GM18507 (cell line): ENCODE results near the gene NPBWR2.

Experiments
- DNase-seq: peaks from one replicate; pipeline ENCODE4 v3.0.0; 2011; ENCODE audit warnings: low read depth; ENCODE audit not compliant: insufficient read length; ENCODE audit errors: extremely low spot score
- FAIRE-seq: peaks from 2 replicates; lab custom pipeline; 2011; peaks lifted over from hg19 to GRCh38; lab: Jason Lieb, UNC

NPBWR2 gene

DNA sequence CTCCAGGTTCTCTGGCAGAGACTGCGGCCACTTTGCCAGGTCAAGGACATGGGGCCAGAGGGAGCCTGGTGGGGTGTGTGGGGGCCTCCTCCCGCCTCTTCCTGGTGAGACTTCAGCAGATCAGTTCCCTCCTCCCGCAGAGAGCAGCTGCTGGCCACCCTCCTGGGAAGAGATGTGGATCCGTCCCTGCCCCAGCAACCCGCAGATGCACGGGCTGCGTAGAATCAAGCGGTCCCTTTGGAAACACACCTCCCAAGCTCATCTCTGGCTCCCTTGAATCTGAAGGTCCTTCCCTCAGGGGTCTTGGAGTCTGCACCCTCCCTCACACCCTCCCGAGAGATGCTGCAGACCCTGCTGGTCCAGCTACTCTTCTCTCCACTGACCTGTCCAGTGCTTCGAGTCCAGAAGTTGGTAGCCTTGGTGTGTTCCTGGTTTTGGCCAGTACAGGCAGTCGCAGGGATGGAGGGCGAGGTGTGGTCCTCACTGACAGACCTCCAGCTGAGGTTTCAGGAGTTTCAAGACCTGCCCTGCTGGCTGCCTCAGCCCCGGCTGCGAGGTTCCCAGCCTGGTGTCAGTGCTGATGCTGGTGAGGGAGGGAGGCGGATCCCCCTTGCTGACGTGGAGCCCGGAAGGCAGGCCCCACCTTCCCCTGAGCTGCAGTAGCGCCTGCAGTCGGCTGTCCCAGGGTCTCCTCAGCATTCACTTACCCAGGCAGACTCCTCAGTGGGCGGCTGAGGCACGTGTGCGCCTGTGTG is at the start of gene NPBWR2:
Gene NPBWR2 (minus strand): TSS at position 585 of the 755 bp plus-strand sequence. CDS start 734 bp downstream, outside the sequence.
- no peak for DNase-seq
- no peak for FAIRE-seq

DNA sequence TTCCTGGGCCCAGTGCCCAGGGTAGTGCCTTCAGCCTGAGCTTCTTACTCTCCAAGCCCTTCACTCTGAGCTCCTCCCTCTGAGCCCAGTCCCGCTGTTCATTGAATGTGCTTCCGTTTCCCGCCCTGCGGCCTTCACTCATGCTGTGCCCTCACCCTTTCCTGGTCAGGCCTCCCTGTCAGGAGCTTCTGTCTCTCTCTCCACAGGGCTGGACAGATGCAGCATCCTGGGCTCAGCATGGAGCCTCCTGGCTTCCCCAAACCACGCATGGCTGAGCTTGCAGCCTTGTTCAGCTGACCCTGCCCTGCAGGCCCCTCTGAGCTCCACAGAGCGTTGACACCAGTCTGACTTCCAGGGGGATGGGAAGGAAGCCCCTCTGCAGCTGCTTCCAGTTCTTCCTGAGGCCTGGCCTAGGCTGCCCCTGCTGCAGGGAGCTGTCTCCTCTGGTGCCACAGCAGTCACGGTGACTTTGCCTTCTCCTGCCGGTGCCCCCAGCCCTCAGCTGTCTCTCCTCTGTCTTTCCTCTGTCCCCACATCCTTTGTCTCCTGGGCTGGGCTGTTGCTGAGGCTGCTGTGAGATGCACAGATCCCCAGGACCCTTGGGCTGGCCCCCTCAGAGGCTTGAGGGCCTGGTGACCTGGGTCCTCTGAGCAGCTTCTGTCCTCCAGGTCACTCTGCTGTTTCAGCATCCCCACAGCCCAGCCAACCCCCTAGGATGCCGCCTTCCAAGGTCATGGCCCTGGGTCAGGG is 48.9 kb upstream of the NPBWR2 start:
- no peak for DNase-seq
- no peak for FAIRE-seq

- no peak for DNase-seq
- FAIRE-seq = no peak
Measured at GRCh38 chr20:64155258-64156135, 48.1 kb upstream of the NPBWR2 start.

- DNase-seq = no peak
- no peak for FAIRE-seq
Measured at GRCh38 chr20:64154590-64155257, 47.4 kb upstream of the NPBWR2 start.

DNA sequence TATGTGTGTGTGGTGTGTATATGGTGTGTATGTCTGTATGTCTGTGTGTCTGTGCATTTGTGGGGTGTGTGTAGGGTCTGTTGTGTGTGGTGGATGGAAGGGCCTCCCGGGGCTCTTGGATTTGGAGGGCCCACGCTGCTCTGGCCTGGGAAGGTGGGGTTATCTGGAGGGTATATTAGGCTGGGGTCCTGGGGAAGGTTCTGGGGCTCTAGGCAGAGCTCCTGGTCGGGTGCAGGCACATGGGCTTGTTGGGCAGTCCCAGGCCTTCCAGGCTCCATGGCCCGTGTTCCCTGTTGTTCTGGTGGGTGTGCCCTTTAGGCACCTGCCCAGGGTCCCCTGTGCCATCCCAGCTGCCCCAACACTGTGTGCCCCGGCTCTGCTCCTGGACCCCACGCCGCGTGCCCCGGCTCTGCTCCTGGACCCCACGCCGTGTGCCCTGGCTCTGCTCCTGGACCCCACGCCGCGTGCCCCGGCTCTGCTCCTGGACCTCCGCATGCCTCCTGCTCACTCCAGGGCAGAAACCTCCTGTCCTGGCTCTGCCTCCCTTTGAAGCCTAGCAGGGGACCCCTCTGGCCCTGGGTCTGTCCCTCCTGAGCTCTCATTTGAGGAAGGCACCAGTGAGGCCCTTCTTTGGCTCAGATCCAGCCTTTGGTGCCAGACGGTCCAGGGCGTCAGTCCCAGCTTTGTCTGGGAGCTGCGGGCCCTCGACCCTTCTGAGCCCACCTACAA is 46.7 kb upstream of the NPBWR2 start:
- no peak for FAIRE-seq
- DNase-seq = no peak

GRCh38 chr20:64153410-64153809 is 46.0 kb upstream of the NPBWR2 start:
- FAIRE-seq (no peak), DNase-seq (no peak)

DNA sequence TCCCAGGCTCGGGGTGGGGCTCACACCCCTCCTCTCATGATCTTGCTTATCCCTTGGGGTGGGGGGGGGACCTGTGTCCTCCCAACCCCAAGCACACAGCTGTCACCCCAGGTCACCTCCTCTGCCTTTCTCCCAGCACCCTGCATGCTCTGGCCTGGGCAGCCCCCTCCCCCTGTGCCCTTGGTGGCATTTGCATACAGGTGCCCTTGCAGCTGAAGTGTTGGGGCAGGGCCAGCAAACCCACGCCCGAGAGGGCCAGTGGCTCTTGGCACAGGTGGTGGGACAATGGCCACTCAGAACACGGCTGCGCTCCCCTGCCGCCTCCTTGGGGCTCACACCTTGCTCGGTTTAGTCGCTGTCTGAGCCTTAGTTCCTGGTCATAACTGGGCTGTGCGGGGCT is 45.5 kb upstream of the NPBWR2 start:
- FAIRE-seq (no peak), DNase-seq (no peak)

DNA sequence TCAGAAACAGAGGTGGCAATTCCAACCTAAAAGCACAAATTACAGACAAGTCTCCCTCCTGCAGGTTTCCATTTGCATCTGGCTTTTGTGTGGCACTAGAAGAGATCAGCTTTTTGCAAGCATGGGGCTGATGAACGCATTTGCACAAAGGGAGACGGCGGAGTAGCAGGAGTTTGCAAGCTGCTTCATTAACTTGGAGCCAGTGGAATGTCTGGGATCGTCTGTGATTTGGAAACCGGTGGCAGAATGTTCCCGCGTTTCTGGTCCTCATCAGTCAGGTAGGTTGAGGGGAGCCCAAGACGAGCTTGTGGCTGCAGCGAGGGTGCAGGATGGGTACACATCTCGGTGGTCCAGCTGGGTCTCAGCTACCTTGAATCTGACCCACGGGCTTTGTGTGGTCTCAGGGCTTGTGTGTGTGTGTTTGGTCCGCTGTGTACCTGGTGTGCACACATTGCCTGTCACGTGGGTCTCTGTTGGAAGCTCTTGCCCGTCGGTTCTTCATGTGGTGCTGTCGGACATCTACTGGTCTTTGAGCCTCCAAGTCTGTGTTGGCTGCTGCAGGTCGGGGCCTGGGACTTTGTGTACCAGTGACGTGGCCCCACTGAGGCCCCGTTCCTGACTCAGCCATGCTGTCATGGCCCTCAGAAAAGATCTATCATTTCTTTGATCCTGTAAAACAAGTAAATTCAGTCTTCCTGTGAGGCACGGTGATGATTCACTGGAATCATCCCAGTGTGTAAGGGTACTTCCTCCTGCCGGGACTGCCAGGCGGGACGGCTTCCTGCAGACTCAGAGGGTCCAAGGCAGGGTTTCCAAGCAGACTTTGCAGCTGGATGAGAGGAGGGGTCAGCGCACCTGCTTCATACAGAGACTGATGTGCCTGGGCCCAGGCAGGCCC is 44.5 kb upstream of the NPBWR2 start:
- no peak for DNase-seq
- FAIRE-seq = no peak

DNA sequence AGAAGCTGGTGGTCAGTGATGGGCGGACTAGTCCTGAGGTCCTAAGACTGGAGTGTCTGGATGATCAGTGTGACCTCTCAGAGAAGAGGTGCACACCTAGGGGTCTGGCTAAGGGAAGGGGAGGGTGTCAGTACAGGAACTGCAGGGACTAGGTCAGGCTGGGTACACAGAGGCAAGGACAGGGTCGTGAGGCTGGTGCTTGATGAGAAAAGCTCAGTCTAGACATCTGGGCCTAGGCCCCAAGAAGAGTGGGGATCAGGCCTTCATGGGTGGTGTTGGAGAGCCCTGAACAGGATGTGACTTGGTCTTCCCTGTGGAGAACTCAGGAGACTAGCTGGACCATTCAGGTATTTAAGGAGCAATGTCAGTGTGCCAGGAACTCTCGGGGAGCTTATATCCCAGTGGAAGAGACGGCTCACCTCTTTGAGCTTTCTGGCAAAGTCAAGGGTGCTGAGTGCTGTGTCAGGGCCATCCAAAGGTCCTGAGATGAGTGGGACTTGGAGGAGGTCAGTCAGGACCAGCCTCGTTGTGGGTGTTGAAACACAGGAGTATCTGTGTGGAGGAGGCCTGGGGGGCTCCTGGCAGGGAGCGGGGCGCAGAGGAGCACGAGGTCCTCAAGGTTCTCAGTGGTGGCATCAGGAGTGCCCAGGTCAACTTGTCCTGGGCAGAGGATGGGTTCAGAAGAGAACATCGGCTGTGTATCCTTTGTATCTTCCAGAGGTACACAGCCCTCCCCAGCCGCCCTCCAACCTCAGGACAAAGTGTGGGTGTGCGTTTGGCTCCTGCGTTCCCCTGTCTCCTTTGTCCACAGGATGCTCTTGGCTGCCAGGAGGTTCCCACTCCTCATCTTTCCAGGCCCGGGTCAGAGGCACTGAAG is 43.6 kb upstream of the NPBWR2 start:
- DNase-seq (no peak), FAIRE-seq (no peak)

- FAIRE-seq (no peak), DNase-seq (no peak)
Measured at GRCh38 chr20:64149809-64150560, 42.6 kb upstream of the NPBWR2 start.

GRCh38 chr20:64149141-64149540 is 41.8 kb upstream of the NPBWR2 start:
- DNase-seq (no peak), FAIRE-seq (no peak)

- no peak for FAIRE-seq
- DNase-seq = no peak
Measured at GRCh38 chr20:64148581-64148980, 41.2 kb upstream of the NPBWR2 start.

DNA sequence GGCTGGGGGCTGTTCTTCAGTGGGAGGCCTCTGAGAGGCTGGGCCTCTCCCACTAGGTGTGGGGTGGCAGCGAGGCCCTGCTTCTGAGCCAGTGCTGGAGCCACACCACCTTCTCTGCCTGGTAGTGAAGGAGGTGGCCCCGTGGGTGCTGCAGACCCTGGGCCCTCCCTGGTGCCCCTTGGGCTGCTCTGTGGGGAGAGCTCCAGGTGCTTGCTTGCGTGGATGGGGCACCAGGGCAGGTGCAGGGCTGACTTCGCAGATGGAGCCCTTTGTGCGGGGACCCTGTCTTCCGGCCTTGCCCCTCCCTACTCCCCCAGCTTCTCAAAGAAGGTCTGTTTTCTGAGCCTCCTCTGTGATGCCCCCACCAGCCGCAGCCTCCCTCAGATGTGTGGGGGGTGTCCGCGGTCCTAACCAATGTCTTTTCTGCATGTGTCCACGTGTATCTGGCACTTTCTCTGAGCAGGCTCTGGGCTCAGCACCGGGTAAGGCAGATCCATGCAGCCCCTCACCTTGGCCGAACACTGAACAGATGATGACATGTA is 39.6 kb upstream of the NPBWR2 start:
- FAIRE-seq (no peak), DNase-seq (no peak)

DNA sequence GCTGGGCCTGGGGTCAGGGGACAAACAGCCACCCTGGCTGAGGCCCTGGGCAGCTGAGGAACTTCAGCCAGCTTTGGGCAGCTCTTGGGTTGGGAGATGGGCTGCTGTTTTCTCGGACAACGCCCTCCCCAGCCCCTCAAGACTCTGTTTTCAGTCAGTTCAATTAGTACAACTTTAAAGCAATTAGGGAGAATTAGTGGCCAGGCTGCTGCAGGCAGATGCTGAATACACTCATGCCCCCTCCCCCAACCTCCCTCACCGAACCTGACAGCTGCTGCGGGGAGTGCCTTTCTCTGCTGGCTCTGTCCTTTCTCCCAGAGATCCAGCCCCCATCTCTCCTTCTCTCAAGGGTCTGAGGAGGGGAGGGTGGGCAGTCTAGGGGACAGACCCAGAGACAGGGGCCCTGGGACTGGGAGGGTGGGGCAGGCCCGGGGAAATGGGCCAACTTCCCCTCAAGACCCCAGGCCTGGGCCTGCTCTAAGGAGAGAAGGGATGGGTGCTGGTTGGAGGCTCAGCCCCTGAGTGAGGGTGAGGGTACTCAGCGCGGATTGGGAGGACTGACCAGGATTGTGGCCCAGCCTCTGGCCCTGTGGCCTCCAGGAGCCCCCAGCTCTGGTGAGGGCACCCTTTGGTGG is 39.1 kb upstream of the NPBWR2 start:
- FAIRE-seq = no peak
- no peak for DNase-seq

- DNase-seq = no peak
- FAIRE-seq = no peak
Measured at GRCh38 chr20:64145458-64146300, 38.3 kb upstream of the NPBWR2 start.
